ENCODE data around the gene FCHSD2.
A peak's percentile ranks its signal among the peaks of the same experiment; 100 is the strongest.
"Not testable (repeated sequence)": the region's sequence is repeated elsewhere in the genome, so short reads cannot be mapped to it uniquely, and the experiment has no call there.

FCHSD2 gene

DNA sequence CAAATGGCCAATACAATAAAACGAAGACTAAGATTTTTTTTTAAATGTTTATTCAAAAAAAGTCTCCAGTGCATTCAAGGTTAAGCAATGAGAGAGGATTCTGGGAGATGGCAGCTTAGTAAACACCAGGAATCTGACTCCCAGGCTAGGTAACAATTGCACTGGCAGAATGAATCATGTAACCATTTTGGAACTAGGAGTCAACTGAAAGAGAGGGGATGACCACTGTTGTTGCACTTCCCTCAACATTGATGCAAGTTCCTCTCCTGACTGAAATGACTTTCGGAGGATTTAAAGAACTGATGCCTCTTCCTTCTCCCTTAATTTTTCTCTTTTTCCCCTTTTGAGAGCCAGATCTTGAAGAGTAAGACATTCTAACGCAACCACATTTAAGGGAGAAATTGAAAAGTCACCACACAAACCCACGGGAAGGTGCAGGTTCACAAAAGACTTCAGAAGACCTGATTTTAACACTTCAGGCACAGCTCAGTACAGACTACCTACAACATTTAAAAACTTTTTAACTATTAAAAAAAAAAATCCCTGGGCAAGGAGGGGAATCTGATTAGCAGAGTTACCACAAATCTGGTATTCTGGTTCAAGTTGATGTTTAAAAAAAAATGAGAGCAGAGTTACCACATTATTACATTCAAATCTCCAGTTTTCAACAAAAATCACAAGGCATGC lies 56.8 kb downstream of the FCHSD2 start:
- peak; percentile 66 for DNase-seq (ENCODE audit: low read depth)
- no peak overlapping the region for H3K4me3 ChIP-seq (replicated peaks; ENCODE audit: low read depth, low read length)
- TF ChIP-seq CTCF (IDR thresholded peaks at IDR 0.05; ENCODE audit: low read length, missing control alignments) = no peak

DNA sequence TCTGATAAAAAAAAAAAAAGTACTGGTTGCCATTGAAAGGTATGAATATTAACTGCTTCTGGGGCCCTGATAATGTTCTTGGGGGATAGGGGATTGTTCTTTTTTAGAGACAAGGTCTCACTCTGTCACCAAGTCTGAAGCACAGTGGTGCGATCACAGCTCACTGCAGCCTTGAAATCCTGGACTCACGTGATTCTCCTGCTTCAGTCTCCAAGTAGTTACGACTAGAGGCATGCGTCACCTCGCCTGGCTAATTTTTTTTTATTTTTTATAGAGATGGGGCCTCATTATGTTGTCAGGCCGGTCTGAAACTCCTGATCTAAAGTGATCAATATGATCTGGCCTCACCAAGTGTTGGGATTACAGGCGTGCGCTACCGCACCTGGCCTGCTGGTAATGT lies 63.5 kb downstream of the FCHSD2 start:
- no peak overlapping the region for H3K4me3 ChIP-seq (replicated peaks; ENCODE audit: low read depth, low read length)
- no peak for DNase-seq (ENCODE audit: low read depth)
- no peak for TF ChIP-seq CTCF (IDR thresholded peaks at IDR 0.05; ENCODE audit: low read length, missing control alignments)

- no peak overlapping the region for H3K4me3 ChIP-seq (replicated peaks; ENCODE audit: low read depth, low read length)
- no peak for TF ChIP-seq CTCF (IDR thresholded peaks at IDR 0.05; ENCODE audit: low read length, missing control alignments)
- DNase-seq (ENCODE audit: low read depth) = no peak
Observed at GRCh38 chr11:73077454-73077853, 64.7 kb downstream of the FCHSD2 start.

DNA sequence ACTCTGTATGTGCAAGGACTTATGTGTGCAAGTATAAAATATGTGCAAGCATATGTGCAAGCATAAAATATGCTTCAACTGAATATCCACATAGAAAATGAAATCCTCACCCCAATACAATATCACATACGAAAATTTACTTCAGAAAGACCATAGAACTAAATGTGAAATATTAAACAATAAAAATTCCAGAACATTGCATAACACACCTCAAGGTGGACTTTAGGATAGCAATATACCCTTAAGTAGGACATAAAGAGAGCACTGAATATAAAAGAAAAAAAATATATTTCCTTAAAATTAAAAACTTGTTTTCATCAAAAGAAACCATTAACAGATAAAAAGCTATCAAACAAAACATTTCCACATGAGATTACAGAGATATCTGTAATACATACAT lies 67.8 kb downstream of the FCHSD2 start:
- no peak overlapping the region for H3K4me3 ChIP-seq (replicated peaks; ENCODE audit: low read depth, low read length)
- TF ChIP-seq CTCF (IDR thresholded peaks at IDR 0.05; ENCODE audit: low read length, missing control alignments) = no peak
- no peak for DNase-seq (ENCODE audit: low read depth)

GRCh38 chr11:73072935-73073481 lies 69.1 kb downstream of the FCHSD2 start:
- peak; percentile 51 for DNase-seq (ENCODE audit: low read depth)
- no peak for TF ChIP-seq CTCF (IDR thresholded peaks at IDR 0.05; ENCODE audit: low read length, missing control alignments)
- no peak overlapping the region for H3K4me3 ChIP-seq (replicated peaks; ENCODE audit: low read depth, low read length)

DNA sequence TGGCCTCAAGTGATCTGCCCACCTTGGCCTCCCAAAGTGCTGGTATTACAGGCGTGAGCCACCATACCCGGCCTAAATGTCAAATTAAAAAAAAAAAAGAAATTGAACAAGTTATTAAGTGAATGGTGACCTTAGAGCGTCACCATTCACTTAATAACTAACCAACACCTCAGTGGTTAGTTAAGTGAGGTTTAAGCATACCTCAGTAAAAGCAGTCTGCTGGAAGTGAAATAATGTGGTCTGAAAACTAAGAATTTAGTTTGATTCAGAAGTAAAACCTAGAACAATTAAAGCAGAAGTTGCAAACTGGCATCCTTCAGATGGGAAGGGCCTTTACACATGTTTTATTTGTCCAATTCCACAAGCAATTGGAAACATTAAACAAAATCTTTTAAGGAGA lies 71.5 kb downstream of the FCHSD2 start:
- no peak overlapping the region for H3K4me3 ChIP-seq (replicated peaks; ENCODE audit: low read depth, low read length)
- TF ChIP-seq CTCF (IDR thresholded peaks at IDR 0.05; ENCODE audit: low read length, missing control alignments) = no peak
- DNase-seq (ENCODE audit: low read depth) = no peak

GRCh38 chr11:73061857-73062424 lies 80.2 kb downstream of the FCHSD2 start:
- DNase-seq (ENCODE audit: low read depth); H3K4me3 ChIP-seq (replicated peaks; ENCODE audit: low read depth, low read length): not testable (repeated sequence)

GRCh38 chr11:73061434-73061833 lies 80.7 kb downstream of the FCHSD2 start:
- not testable (repeated sequence) for H3K4me3 ChIP-seq (replicated peaks; ENCODE audit: low read depth, low read length); DNase-seq (ENCODE audit: low read depth)

All from fibroblast of pulmonary artery (primary cell).